Measurements from ENCODE around the gene NR1H2. TPM values are rescaled to one million over a fixed set of nuclear protein-coding genes. Genes with fewer than 3 reads are reported as not detected.
"Not testable (repeated sequence)": the region's sequence is repeated elsewhere in the genome, so short reads cannot be mapped to it uniquely, and the experiment has no call there.

Gene NR1H2
- total and polyA plus RNA-seq, 10 of the 15 experiments (the other 5 are each of a cell fraction or from before 2014, with no cell fraction given) = 0.05 to 54.2 (median 35.1) TPM

DNA sequence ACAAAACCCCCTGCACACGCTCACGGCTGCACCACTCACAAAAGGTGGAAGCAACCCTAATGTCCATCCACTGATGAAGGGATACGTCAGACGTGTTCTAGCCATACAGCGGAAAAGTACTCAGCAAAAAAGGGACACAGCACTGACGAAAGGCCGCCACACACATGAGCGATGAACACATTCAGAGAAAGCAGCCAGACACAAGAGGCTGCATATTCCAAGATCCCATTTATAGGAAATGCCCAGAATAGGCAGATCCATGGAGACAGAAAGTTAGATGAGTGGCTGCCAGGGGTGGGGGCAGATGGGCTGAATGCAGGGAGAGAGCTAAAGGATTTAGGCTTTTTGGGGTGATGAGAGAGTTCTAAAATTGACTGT lies 11.6 kb downstream of the NR1H2 start:
- ChIA-PET RAD21 (ENCODE audit: unreplicated experiment) (interaction anchor here (1.1 kb wide), 1 partner anchor 73 kb away, joined by 3 read pairs; no protein-coding TSS in a partner anchor), CTCF (no interaction called here), SMC1A (ENCODE audit: uncharacterized antibody, unreplicated experiment) (interaction anchor here (1.0 kb wide), 1 partner anchor 14 kb away, joined by 3 read pairs; no protein-coding TSS in a partner anchor), POLR2A (no interaction called here)
- DNase-seq (ENCODE audit: low read depth, low spot score) = no peak
- no peak overlapping the region for H3K9ac ChIP-seq (ENCODE audit: control insufficient read depth, insufficient read depth, low read length)
- peaks cover 3% of the 10 kb centered on the region; the same call in 1 of the 2 replicates for H3K4me1 ChIP-seq (ENCODE audit: control insufficient read depth, insufficient read depth, low read length)
- intact Hi-C loops (cut with micrococcal nuclease; ENCODE audit: unreplicated experiment) = no loop called here
- no peak for FAIRE-seq
- H3K27me3 ChIP-seq (replicated peaks in 1 of 2; ENCODE audit: control insufficient read depth in 2 of 2, insufficient read depth in 2 of 2, low read length in 1 of 2) = no peaks in the 10 kb centered on the region
- H3K4me3 ChIP-seq = no peak overlapping the region
- no peaks in the 10 kb centered on the region for H3K9me3 ChIP-seq (replicated peaks; ENCODE audit: control insufficient read depth, insufficient read depth, low read length)
- H4K20me1 ChIP-seq (ENCODE audit: control insufficient read depth, insufficient read depth) = no peaks in the 10 kb centered on the region
- TF ChIP-seq FOS (IDR thresholded peaks at IDR 0.05; ENCODE audit: borderline replicate concordance, extremely low read depth, insufficient read length) = no peak
- TF ChIP-seq EZH2 (IDR thresholded peaks at IDR 0.05; ENCODE audit: borderline replicate concordance, control insufficient read depth, low read depth, low read length) = no peak
- TF ChIP-seq HCFC1 (IDR thresholded peaks at IDR 0.05; ENCODE audit: low read length) = no peak
- no peak for TF ChIP-seq E2F8 (IDR thresholded peaks at IDR 0.05; ENCODE audit: low read depth, partially characterized antibody)
- TF ChIP-seq ZNF24 (IDR thresholded peaks at IDR 0.05) = no peak
- no peak for TF ChIP-seq MTA3 (IDR thresholded peaks at IDR 0.05; ENCODE audit: borderline replicate concordance, low read length)
- no peak for TF ChIP-seq CREB1 (IDR thresholded peaks at IDR 0.05; ENCODE audit: low read depth)
- TF ChIP-seq YY1 (IDR thresholded peaks at IDR 0.05; ENCODE audit: low read depth, low read length) = no peak
- TF ChIP-seq IRF3 (IDR thresholded peaks at IDR 0.05) = no peak
- TF ChIP-seq SPI1 (IDR thresholded peaks at IDR 0.05; ENCODE audit: borderline replicate concordance, insufficient read depth, low read depth, low read length) = no peak
- TF ChIP-seq SIX5 (IDR thresholded peaks at IDR 0.05; ENCODE audit: low read depth, low read length, severe bottlenecking) = no peak
- no peak for TF ChIP-seq JUNB (IDR thresholded peaks at IDR 0.05)
- WGBS (ENCODE audit: insufficient coverage, insufficient replicate concordance, low lambda C conversion rate, missing lambda C conversion rate) = 98% methylated on average over 8 of the region's 8 CpGs
- no TSS peak for BruUV-seq (replicated peaks)
- H3K36me3 ChIP-seq (ENCODE audit: control insufficient read depth in 2 of 2, insufficient read depth in 2 of 2, low read length in 1 of 2) = peaks cover 8 to 11% of the 10 kb centered on the region in 2 experiments; a peak in 3 of 4 replicates
- H3K4me2 ChIP-seq (ENCODE audit: control insufficient read depth, insufficient read depth) = no peak overlapping the region
- no peak overlapping the region for H3K27ac ChIP-seq (ENCODE audit: control insufficient read depth, insufficient read depth)
- H3K79me2 ChIP-seq (ENCODE audit: control insufficient read depth, insufficient read depth, low read length) = peaks cover 24% of the 10 kb centered on the region
- ATAC-seq = no peak
- H2AFZ ChIP-seq (ENCODE audit: control insufficient read depth, low read depth, low read length) = no peak overlapping the region
- in situ Hi-C loops (cut with MboI) = no loop called here

- BruUV-seq (replicated peaks) = not testable (repeated sequence)
- CTCF ChIA-PET = interaction anchor here (0.7 kb wide), 1 partner anchor 392 kb away, joined by 3 read pairs; no protein-coding TSS in a partner anchor
Measured at GRCh38 chr19:50390295-50390694, 14.0 kb downstream of the NR1H2 start.

More at GRCh38 chr19:50390295-50390694, 14.0 kb downstream of the NR1H2 start:
- H3K4me3 ChIP-seq; RAD21 ChIA-PET (ENCODE audit: unreplicated experiment); H3K9ac ChIP-seq (ENCODE audit: control insufficient read depth, insufficient read depth, low read length); H3K27me3 ChIP-seq (replicated peaks in 1 of 2; ENCODE audit: control insufficient read depth in 2 of 2, insufficient read depth in 2 of 2, low read length in 1 of 2); H3K4me2 ChIP-seq (ENCODE audit: control insufficient read depth, insufficient read depth); DNase-seq (ENCODE audit: low read depth, low spot score); H3K27ac ChIP-seq (ENCODE audit: control insufficient read depth, insufficient read depth); in situ Hi-C loops (cut with MboI); intact Hi-C loops (cut with micrococcal nuclease; ENCODE audit: unreplicated experiment); H3K4me1 ChIP-seq (ENCODE audit: control insufficient read depth, insufficient read depth, low read length); H2AFZ ChIP-seq (ENCODE audit: control insufficient read depth, low read depth, low read length); SMC1A ChIA-PET (ENCODE audit: uncharacterized antibody, unreplicated experiment); H3K9me3 ChIP-seq (replicated peaks; ENCODE audit: control insufficient read depth, insufficient read depth, low read length); FAIRE-seq; ATAC-seq; H4K20me1 ChIP-seq (ENCODE audit: control insufficient read depth, insufficient read depth): not testable (repeated sequence)
- POLR2A ChIA-PET = interaction anchor here (0.6 kb wide), 1 partner anchor 14 kb away, joined by 3 read pairs; the partner anchor contains the start of gene NR1H2
- WGBS (ENCODE audit: insufficient coverage, insufficient replicate concordance, low lambda C conversion rate, missing lambda C conversion rate) = 91% methylated on average over 3 of the region's 3 CpGs
- Histone ChIP-seq H3K79me2 (ENCODE audit: control insufficient read depth, insufficient read depth, low read length) (peaks cover 15% of the 10 kb centered on the region), H3K36me3 (ENCODE audit: control insufficient read depth in 2 of 2, insufficient read depth in 2 of 2, low read length in 1 of 2) (peaks cover 10 to 11% of the 10 kb centered on the region in 2 experiments; a peak in 3 of 4 replicates)

All from GM12878 (cell line).